Liver (tissue), 3 donors: ENCODE data around the gene GSTM1.

ENCODE experiments used
- EGR1 ChIP-seq, 2 donors: IDR thresholded peaks; 2 replicates each; pipeline ENCODE4 v1.6.1; 2016 to 2018; ENCODE audit warnings: antibody characterized with exemption in 2 of 2, low read depth in 2 of 2
- FOXA1 ChIP-seq: IDR thresholded peaks from 2 replicates; pipeline ENCODE4 v1.6.1; 2016; ENCODE audit warnings: antibody characterized with exemption
- FOXA2 ChIP-seq: IDR thresholded peaks from 2 replicates; pipeline ENCODE4 v1.6.1; 2016; ENCODE audit warnings: antibody characterized with exemption
- HNF4A ChIP-seq, 2 donors: conservative IDR thresholded peaks; 2 replicates each; pipeline ENCODE4 v1.6.1; 2016; ENCODE audit warnings: antibody characterized with exemption in 2 of 2, mild to moderate bottlenecking in 2 of 2
- HNF4G ChIP-seq: IDR thresholded peaks from 2 replicates; pipeline ENCODE4 v1.6.1; 2016; ENCODE audit warnings: antibody characterized with exemption
- JUND ChIP-seq, 2 donors: IDR thresholded peaks; 2 replicates each; pipeline ENCODE4 v1.6.1; 2016; ENCODE audit warnings: antibody characterized with exemption in 2 of 2
- RAD21 ChIP-seq, 2 donors: IDR thresholded peaks; 2 replicates each; pipeline ENCODE4 v1.6.1; 2016; ENCODE audit warnings: antibody characterized with exemption in 2 of 2, mild to moderate bottlenecking in 2 of 2
- RXRA ChIP-seq, 2 donors: IDR thresholded peaks; 2 replicates each; pipeline ENCODE4 v1.6.1; 2017 to 2018; ENCODE audit warnings: antibody characterized with exemption in 2 of 2, mild to moderate bottlenecking in 1 of 2
- SP1 ChIP-seq: IDR thresholded peaks from 2 replicates; pipeline ENCODE4 v1.6.1; 2018; ENCODE audit warnings: antibody characterized with exemption, mild to moderate bottlenecking
- YY1 ChIP-seq: IDR thresholded peaks from 2 replicates; pipeline ENCODE4 v1.6.1; 2016; ENCODE audit warnings: antibody characterized with exemption, mild to moderate bottlenecking
- TF ChIP-seq, protein P1 (sequence below): fragments of 150-350 bp; IDR thresholded peaks from 2 replicates; pipeline ENCODE4 v1.5.1; 2017; ENCODE audit warnings: improper control_type of control experiment, low read depth, low read length; ENCODE audit not compliant: missing input control
- TF ChIP-seq, protein P2 (sequence below): IDR thresholded peaks from 2 replicates; pipeline ENCODE4 v1.6.1; 2016; ENCODE audit warnings: antibody characterized with exemption
- TF ChIP-seq, protein P3 (sequence below): IDR thresholded peaks from 2 replicates; pipeline ENCODE4 v1.6.1; 2016; ENCODE audit warnings: antibody characterized with exemption, mild to moderate bottlenecking
- donor health status: healthy.
- donor health status: healthy.

DNA sequence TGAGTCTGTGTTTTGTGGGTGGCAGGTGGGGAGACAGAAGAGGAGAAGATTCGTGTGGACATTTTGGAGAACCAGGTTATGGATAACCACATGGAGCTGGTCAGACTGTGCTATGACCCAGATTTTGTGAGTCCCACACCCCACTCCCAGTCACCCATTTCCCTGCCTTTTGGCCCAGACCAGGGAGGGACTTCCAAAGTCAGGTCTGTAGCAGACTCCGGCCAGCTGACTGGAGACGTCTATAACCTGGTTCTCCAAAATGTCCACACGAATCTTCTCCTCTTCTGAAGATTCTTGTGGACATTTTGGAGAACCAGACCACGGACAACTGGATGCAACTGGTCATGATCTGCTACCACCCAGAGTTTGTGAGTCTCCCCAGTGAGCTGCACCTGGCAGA, 26.0 kb downstream of the GSTM1 start:
- TF ChIP-seq, protein P1, sequence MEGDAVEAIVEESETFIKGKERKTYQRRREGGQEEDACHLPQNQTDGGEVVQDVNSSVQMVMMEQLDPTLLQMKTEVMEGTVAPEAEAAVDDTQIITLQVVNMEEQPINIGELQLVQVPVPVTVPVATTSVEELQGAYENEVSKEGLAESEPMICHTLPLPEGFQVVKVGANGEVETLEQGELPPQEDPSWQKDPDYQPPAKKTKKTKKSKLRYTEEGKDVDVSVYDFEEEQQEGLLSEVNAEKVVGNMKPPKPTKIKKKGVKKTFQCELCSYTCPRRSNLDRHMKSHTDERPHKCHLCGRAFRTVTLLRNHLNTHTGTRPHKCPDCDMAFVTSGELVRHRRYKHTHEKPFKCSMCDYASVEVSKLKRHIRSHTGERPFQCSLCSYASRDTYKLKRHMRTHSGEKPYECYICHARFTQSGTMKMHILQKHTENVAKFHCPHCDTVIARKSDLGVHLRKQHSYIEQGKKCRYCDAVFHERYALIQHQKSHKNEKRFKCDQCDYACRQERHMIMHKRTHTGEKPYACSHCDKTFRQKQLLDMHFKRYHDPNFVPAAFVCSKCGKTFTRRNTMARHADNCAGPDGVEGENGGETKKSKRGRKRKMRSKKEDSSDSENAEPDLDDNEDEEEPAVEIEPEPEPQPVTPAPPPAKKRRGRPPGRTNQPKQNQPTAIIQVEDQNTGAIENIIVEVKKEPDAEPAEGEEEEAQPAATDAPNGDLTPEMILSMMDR: no peak
- TF ChIP-seq, protein P2, sequence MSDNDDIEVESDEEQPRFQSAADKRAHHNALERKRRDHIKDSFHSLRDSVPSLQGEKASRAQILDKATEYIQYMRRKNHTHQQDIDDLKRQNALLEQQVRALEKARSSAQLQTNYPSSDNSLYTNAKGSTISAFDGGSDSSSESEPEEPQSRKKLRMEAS: no peak
- TF ChIP-seq RAD21 (IDR thresholded peaks at IDR 0.05) (no peak), SP1 (no peak), EGR1 (IDR thresholded peaks at IDR 0.05; ENCODE audit: low read depth in 2 of 2) (no peak), HNF4A (conservative IDR thresholded peaks at IDR 0.05) (no peak), FOXA2 (no peak), JUND (IDR thresholded peaks at IDR 0.05) (no peak), FOXA1 (no peak), RXRA (IDR thresholded peaks at IDR 0.05) (no peak), HNF4G (no peak), YY1 (no peak)
- TF ChIP-seq, protein P3, sequence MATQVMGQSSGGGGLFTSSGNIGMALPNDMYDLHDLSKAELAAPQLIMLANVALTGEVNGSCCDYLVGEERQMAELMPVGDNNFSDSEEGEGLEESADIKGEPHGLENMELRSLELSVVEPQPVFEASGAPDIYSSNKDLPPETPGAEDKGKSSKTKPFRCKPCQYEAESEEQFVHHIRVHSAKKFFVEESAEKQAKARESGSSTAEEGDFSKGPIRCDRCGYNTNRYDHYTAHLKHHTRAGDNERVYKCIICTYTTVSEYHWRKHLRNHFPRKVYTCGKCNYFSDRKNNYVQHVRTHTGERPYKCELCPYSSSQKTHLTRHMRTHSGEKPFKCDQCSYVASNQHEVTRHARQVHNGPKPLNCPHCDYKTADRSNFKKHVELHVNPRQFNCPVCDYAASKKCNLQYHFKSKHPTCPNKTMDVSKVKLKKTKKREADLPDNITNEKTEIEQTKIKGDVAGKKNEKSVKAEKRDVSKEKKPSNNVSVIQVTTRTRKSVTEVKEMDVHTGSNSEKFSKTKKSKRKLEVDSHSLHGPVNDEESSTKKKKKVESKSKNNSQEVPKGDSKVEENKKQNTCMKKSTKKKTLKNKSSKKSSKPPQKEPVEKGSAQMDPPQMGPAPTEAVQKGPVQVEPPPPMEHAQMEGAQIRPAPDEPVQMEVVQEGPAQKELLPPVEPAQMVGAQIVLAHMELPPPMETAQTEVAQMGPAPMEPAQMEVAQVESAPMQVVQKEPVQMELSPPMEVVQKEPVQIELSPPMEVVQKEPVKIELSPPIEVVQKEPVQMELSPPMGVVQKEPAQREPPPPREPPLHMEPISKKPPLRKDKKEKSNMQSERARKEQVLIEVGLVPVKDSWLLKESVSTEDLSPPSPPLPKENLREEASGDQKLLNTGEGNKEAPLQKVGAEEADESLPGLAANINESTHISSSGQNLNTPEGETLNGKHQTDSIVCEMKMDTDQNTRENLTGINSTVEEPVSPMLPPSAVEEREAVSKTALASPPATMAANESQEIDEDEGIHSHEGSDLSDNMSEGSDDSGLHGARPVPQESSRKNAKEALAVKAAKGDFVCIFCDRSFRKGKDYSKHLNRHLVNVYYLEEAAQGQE: no peak
